Stimulated activated CD4-positive, alpha-beta T cell treated with anti-CD3 and anti-CD28 coated beads, Interleukin-2, amount 100 ng/mL, for 48 hours (primary cell): ENCODE measurements around the gene ZSWIM8.

Experiments
- DNase-seq, 2 donors: peaks; one replicate each; pipeline ENCODE4 v3.0.0-alpha.2; 2020

The ZSWIM8 gene

DNA sequence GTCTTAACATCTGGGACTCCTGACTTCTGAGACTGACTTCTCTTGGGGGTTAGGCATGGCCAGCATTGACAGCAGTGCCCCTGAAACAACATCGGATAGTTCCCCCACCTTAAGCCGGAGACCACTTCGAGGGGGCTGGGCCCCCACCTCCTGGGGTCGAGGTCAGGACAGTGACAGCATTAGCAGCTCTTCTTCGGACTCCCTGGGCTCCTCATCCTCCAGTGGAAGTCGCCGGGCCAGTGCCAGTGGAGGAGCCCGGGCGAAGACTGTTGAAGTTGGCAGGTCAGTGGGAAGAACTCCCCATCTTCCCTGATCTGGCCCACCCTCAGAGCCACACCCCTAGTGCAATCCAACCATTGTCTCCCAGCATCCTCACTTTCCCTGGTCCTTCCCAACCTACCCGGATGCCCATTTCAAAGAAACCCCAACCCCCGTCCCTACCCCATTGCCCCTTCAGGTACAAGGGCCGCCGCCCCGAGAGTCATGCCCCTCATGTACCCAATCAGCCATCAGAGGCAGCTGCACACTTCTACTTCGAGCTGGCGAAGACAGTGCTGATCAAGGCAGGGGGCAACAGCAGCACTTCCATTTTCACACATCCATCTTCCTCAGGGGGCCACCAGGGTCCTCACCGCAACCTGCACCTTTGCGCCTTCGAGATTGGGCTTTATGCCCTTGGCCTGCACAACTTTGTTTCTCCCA lies 12.1 kb downstream of the ZSWIM8 start:
- DNase-seq = no peak

DNA sequence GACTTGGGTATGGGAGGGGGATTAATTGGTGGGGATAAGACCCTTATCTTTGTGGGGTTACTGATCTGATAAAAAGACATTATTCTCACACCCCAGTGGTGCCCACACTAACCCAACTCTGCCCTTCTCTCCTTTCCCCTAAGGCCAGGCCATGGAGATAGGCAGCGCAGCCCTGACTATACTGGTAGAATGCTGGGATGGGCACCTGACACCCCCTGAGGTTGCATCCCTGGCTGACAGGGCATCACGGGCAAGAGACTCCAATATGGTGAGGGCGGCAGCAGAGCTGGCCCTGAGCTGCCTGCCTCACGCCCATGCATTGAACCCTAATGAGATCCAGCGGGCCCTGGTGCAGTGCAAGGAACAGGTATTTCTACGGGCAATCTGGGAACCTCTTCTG lies 12.7 kb downstream of the ZSWIM8 start:
- no peak for DNase-seq

DNA sequence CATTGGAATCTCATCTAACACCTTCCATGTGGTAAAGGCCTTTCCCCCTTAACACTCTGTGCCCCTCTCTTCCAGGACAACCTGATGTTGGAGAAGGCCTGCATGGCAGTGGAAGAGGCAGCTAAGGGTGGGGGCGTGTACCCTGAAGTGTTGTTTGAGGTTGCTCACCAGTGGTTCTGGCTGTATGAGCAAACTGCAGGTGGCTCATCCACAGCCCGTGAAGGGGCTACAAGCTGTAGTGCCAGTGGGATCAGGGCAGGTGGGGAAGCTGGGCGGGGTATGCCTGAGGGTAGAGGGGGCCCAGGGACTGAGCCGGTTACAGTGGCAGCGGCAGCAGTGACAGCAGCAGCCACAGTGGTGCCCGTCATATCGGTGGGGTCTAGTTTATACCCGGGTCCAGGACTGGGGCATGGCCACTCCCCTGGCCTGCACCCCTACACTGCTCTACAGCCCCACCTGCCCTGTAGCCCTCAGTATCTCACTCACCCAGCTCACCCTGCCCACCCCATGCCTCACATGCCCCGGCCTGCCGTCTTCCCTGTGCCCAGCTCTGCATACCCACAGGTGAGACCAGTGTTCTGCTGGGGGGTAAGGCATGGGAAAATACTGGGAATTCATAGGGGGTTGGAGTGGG lies 13.6 kb downstream of the ZSWIM8 start:
- DNase-seq = no peak

GRCh38 chr10:73799899-73800559 lies 14.6 kb downstream of the ZSWIM8 start:
- DNase-seq = no peak

DNA sequence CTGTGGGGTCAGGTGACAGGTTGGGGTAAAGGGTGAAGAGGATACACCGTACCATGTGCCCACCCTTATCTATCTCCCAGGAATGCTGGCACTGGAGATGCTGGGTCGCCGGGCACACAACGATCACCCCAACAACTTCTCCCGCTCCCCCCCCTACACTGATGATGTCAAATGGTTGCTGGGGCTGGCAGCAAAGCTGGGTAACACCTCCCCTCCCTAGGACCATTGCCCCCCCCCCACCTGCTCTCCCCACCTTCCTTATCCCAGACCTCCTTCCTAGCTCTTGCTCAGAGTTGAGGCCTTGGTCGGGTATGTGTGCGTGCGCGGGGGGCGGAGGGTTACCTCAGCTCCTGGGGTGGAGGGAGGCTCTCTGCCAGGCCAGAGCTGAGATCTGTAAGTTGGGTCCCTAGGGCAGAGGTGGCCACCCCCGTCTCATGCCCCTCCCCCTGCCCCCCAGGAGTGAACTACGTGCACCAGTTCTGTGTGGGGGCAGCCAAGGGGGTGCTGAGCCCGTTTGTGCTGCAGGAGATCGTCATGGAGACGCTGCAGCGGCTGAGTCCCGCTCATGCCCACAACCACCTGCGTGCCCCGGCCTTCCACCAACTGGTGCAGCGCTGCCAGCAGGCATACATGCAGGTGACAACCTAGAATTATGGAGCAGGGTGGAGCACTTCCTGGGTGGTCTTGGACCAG lies 15.3 kb downstream of the ZSWIM8 start:
- no peak for DNase-seq

GRCh38 chr10:73801253-73801590 lies 15.8 kb downstream of the ZSWIM8 start:
- no peak for DNase-seq

DNA sequence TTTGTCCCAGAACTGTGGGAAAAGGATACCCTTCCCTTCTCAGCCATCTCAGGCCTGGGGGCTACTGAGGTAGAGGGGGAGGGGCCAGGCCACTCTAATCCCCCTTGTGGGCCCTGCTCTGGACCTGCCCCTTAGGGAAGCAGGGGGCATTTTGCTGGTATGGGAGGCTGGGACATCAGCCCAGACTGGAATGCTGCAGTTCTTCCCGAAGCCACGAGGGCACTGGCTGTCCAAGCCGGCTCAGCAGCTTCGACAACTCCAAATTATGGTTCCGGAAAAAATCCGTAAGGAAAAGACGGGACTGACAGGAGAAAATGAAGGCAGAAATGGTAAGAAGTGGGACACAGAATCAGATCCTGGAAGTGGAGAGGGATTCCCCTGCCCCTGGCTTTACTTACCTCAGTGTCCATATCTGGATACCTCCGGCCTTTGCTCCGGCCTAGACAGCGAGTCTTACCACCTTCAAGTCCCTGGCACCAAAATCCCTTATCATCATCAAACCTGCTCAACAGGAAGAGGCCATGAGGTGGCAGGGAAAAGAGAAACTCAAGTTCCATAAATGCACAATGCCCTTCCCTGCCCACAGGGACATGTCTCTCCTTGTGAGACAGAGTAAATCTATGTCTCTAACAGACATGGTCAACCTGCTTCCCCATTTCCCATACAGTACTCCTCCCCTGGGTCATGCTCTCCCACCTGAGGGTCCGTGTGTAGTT lies 17.0 kb downstream of the ZSWIM8 start:
- no peak for DNase-seq

DNA sequence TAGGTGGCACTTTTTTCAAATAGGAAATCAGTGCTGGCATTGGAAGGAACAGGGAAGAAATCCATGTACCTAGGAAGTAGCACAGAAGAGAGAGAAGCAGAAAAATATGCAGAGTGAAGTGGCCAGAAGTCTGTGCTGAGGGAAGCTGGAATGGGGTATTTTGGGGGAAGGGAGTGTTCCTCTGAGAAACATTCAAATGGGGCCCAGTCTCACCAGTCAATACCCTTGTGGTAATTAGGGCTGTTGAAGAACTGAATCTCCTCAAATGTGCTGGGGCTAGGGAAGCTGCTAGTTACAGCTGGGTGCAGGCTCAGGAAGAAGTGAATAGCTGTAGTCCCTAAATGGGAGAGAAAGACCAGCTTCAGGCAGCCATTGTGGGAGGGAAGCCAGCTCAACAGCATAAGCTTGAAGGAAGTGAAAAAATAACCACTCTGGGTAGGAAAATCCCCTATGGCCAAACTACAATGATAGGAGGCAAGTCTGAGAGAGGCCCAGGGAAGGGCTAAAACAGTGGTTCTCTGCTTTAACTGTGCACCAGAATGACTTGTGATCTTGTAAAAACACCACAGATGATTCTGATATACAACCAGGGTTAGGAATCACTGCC lies 18.4 kb downstream of the ZSWIM8 start:
- DNase-seq = no peak

DNA sequence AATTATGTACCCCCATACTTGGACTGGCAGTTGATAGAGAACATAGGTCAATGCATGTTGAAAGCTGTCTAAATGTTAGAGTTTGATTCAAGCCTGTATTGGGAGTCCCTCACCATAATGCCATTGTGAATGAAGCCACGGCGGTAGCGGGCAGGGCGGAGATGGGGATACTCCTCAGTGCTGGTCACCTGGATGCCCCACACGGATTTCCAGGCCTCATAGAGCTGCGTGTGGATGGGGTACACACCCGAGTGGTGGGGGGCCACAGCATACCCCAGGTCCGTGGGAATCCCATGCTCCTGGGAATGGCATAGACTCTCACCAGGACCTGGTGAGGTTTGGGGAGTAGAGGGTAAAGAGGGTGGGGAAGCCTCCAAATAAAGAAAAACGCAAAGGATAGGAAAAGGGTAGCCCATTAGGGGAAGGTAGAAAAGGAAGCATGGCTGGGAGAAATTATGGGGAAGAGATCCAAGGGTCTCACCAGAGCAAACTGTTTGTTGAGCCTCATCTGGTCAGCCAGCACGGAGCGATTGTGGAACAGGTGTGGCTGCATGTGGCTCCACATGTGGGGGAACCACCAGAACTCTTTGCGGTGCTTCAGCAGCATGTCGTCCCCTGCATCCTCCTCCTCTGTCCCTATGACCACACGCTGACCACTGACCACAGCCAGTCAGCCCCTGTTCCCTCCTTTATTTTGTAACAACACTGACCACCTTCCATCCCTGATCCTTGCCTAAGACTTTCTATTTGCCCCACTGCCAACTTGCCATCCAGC lies 21.0 kb downstream of the ZSWIM8 start:
- no peak for DNase-seq

DNA sequence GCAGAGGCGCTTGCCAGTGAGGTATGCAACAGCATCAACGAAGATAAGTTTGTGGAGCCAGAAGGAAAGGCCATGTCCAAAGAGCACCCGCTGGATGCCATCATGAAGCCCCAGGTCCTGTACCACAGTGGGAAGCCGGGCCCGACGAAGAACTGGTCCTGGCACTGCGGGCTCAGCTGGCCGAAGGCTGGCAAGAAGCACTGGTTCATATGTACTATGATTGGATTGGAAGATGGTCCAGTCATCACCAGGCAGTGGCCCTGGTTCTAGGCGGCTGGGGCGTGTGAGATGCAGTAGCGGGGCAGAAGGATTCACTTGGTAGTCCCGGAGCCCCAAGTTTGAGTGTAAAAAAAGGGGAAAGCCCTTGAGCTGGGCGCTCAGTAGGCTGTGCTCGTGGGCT lies 22.1 kb downstream of the ZSWIM8 start:
- no peak for DNase-seq

DNA sequence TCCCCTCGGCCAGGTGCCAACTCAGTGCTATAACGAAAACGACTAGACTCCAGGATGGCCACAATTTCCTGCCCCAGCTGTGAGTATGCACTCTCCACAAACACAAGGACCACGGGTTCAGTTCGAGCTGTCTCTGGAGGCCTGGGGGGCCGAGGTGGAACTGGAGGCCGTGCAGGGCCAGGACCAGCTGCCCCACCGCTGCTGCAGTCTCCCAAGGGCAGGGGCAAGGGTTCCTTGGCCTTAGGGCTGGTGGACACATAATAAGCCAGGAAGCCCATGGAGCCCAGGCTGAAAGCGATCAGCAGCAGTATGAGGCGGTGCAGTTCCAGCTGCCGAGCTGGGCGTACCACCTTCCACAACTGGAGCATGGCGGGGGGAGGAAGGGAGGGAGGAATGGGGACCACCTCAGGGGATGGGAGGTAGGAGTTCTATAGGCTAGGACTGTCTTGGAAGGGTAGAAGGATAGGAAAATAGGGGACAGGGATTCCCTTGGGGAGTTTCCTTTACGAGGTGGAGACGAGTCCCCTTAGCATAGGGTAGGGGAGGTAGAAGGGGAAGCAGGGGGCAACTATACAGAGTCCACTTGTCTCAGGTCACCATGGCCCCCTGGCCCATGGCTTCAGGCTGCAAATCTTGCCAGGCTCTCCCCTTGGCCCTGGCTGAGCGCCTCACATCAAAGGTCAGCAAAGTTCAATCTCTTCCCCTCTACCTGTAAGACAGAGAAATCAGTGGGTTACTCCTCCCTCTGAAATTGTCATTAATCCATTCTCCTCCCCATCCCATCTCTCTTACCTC lies 22.8 kb downstream of the ZSWIM8 start:
- DNase-seq = no peak

- no peak for DNase-seq
Measured at GRCh38 chr10:73809061-73809818, 23.8 kb downstream of the ZSWIM8 start.

DNA sequence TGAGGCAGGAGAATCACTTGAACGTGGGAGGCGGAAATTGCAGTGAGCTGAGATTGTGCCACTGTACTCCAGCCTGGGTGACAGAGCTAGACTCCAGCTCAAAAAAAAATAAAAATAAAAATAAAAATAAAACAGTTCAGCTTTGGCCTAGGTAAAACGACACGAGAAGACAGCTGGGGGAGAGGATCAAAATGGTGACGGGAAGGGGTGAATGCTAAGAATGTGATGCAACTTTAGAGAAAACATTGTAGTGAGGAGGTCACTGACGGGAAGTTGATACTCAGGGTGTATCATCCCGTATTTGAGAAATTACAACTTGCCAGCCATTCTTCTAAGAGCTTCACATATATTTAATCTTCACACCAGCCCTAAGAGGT lies 24.9 kb downstream of the ZSWIM8 start:
- DNase-seq = no peak

- DNase-seq = peak; percentile 13 to 43
Measured at GRCh38 chr10:73810735-73811465, 25.5 kb downstream of the ZSWIM8 start.

- DNase-seq = no peak
Measured at GRCh38 chr10:73812657-73813056, 27.3 kb downstream of the ZSWIM8 start.

DNA sequence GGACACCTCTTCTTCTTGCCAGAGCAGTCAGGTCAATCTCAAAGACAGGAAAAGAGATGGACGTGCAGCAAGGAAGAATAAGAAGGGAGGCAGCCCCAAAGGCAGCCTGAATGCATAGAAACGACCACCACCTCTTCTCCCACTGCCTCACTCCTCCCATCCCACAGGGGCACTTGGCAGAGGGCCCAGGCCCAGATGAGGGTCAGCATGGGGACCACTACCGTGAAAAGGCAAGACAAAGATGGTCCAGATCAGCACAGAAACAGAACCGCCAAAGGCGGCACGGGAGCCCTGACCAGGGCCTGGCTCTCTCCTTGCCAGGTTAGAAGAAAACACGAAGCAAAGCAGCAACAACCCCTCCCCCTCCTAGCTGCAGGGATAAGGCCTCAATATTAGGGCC lies 27.9 kb downstream of the ZSWIM8 start:
- no peak for DNase-seq

GRCh38 chr10:73814276-73814895 lies 29.0 kb downstream of the ZSWIM8 start:
- DNase-seq = no peak

DNA sequence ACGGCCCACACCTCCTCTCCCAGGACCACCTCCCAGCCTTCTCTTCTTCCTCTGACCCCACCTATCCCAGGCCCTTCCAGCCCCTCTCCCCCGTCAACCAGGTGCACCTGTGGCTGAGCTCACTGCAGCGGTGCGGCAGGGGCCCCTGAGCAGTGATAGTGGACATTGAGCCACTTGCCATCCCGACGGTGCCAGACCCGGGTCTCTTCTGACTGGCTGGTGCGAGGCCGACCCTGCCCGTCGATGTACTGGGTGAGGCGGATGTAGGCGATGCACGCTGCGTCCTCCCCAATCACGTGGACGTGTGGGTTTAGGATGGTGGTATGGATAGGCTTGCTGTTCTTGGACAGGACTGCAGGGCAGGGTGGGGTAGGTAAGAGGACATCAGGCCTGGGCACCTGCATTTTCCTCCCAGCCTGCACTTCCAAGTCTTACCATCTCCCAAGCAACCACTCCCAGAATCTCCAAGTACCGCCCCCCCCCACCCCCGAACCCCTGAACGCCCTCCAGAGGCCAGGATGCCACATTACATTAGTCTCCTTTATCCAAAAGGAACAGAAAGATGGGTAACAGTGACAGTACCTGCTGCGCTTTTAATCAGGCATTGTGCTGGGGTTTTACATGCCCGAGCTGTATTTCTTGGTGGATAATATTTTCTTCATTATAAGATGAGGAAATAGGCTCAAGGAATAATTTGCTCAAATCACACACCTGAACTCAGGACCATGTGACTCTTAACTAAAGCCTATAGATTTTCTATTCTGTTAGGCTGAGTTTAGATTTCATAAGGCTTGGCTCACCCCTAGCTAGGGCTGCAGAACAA lies 29.7 kb downstream of the ZSWIM8 start:
- no peak for DNase-seq
